Endothelial cell of umbilical vein (primary cell): Measurements from ENCODE around the gene NLRP9.

ENCODE experiments used
- EZH2 ChIP-seq: IDR thresholded peaks from 2 replicates; pipeline ENCODE4 v1.6.1; 2012; ENCODE audit warnings: borderline replicate concordance, low read depth, mild to moderate bottlenecking, moderate library complexity, low read length, inconsistent platforms; ENCODE audit not compliant: severe bottlenecking
- FOS ChIP-seq: IDR thresholded peaks from 2 replicates; pipeline ENCODE4 v1.6.1; 2011; ENCODE audit warnings: mild to moderate bottlenecking, low read length, moderate library complexity, borderline replicate concordance; ENCODE audit not compliant: insufficient read depth
- POLR2A ChIP-seq: IDR thresholded peaks from 2 replicates; pipeline ENCODE4 v1.6.1; 2012; ENCODE audit warnings: low read depth, mild to moderate bottlenecking, control low read depth, low read length
- TF ChIP-seq, protein P1 (sequence below), 2 donors: IDR thresholded peaks; 1 replicate in 1 of 2; 2 replicates in 1 of 2; pipeline ENCODE4 v1.5.1; 2011; ENCODE audit warnings: low read length in 2 of 2, mild to moderate bottlenecking in 2 of 2, moderate library complexity in 2 of 2, control low read depth in 1 of 2, inconsistent platforms in 1 of 2, low read depth in 1 of 2; ENCODE audit not compliant: insufficient read depth in 1 of 2; ENCODE audit errors: extremely low read depth in 1 of 2

DNA sequence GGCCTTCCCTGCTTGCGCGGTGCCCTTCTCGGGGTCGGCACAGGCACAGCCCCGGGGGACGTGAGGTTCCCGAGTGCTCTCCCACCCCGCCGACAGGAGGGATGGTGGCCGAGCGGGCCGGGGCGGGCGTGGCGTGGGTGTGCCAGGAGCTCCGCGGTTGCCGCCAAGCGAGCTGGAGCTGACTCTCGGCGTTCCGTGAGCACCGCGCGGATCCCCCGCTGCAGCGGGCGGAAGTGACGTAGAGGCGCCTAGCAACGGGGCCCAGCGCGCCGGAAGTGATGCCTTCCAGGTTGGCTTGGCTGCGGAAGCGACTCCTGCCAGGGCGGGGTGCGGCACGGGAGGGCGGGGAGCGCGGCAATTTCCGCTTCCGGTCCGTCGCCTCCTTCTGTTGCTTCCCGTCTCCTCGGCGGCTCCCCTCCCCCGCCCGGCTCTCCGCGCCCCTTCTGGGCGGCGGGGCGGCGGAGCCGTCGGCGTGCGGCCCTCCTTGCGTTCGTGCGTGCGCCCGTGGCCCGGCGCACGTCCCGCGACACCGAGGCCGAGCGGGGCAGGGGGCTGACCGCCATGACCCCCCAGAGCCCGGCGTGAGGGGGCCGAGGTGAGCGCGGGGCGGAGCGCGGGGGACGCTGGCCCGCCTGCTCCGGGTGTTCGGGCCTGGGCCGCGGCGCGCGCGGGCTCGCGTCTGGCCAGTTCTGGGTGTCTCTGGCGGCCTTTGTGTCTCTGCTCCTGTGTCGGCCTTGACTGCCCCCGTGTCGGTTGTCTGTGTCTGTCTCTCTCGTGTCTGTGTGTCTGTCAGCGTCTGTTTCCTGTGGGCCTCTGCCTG, 63.2 kb downstream of the NLRP9 start, which contains the start of gene EPN1:
- TF ChIP-seq, protein P1, sequence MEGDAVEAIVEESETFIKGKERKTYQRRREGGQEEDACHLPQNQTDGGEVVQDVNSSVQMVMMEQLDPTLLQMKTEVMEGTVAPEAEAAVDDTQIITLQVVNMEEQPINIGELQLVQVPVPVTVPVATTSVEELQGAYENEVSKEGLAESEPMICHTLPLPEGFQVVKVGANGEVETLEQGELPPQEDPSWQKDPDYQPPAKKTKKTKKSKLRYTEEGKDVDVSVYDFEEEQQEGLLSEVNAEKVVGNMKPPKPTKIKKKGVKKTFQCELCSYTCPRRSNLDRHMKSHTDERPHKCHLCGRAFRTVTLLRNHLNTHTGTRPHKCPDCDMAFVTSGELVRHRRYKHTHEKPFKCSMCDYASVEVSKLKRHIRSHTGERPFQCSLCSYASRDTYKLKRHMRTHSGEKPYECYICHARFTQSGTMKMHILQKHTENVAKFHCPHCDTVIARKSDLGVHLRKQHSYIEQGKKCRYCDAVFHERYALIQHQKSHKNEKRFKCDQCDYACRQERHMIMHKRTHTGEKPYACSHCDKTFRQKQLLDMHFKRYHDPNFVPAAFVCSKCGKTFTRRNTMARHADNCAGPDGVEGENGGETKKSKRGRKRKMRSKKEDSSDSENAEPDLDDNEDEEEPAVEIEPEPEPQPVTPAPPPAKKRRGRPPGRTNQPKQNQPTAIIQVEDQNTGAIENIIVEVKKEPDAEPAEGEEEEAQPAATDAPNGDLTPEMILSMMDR (IDR thresholded peaks at IDR 0.05; ENCODE audit: extremely low read depth in 1 of 2, insufficient read depth in 1 of 2, low read depth in 1 of 2, low read length in 2 of 2), result no peak
- no peak for TF ChIP-seq EZH2
- peak; percentile 68 for TF ChIP-seq POLR2A
- no peak for TF ChIP-seq FOS
